GM18951 (cell line): ENCODE measurements around the gene SLC22A7.
"Not testable (repeated sequence)": the region's sequence is repeated elsewhere in the genome, so short reads cannot be mapped to it uniquely, and the experiment has no call there.

Source experiments
- POLR2A ChIP-seq: IDR thresholded peaks from 4 replicates; pipeline ENCODE4 v1.6.1; 2011; ENCODE audit warnings: mild to moderate bottlenecking; ENCODE audit not compliant: insufficient read length, insufficient read depth; ENCODE audit errors: extremely low read depth
- in situ Hi-C: fragments of 300-500 bp; cut with MboI; formaldehyde crosslinking; loops from one replicate; pipeline ENCODE4 v1.12.0; 2022; ENCODE audit warnings: low sequenced_read_pairs, mixed read lengths, inconsistent platforms; ENCODE audit not compliant: unreplicated experiment

The SLC22A7 gene

DNA sequence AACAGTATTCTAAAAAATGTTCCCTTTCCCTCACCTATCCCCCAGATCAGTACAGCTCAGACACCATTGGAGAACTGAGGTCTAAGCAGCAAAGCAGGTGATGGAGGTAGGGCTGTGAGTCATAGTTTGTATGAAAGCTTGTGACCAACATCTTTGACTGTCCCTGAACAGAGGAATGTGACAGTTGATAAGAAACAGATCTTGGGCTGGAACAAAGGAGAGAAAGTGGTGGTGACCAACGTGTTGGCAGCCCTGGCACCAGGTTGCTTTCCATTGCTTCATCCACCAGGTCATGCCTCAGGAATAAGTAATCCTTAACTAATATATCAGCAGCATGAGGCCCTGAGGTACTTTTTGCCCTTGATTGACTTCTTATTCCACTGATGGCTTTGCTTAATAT is 30.5 kb downstream of the SLC22A7 start:
- TF ChIP-seq POLR2A, result no peak
- in situ Hi-C loops, result no loop called here

GRCh38 chr6:43331470-43331869 is 33.4 kb downstream of the SLC22A7 start:
- in situ Hi-C loops, result no loop called here
- TF ChIP-seq POLR2A, result no peak

DNA sequence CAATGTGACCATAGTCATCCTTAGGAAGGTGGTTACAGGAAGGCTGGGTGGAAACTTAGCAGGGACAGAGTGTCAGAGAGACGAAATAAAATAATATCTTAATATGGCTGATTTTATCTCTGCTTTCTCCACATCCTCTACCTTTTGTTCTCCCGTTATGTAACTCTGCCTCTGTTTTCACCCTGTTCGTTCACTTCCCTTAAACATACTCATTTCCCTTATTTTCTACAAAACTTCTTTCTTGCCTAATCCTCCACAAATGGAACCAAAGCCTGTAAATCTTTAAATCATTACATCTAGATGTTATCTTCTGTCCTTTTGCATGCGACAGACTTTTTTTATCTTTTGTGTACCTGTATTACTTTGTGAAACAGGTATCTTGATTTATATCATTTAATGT is 33.8 kb downstream of the SLC22A7 start:
- TF ChIP-seq POLR2A, result no peak
- in situ Hi-C loops, result no loop called here

DNA sequence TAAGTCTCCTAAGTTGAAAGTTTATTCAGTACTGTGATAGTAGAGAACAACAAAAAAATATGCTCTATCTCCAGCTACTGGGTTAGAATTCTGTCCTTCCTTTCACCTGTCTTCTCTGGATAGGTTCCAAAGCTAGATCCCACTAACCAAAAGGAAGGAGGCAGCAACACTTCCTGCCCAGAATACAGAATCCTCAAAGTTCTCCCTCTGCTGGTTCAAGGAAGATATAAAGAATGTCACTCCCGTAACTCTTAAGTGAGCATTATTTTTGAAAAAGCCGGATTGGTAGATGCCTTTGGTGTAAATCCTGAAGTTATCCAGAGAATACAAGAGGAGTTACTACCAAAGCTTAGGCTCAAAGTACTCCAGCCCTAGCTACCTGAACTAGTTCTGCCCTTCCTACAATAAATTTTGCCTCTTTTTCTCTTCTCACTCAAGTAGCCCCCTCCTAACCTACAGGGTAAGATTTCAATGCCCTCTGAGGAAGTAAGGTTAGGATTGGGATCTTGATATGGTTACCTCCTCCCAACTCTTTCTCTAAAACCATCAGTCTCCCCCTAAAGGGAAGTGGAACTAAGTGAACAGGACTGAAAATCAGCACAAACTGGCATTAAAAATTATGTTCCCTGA is 36.5 kb downstream of the SLC22A7 start:
- in situ Hi-C loops, result no loop called here
- TF ChIP-seq POLR2A, result no peak

DNA sequence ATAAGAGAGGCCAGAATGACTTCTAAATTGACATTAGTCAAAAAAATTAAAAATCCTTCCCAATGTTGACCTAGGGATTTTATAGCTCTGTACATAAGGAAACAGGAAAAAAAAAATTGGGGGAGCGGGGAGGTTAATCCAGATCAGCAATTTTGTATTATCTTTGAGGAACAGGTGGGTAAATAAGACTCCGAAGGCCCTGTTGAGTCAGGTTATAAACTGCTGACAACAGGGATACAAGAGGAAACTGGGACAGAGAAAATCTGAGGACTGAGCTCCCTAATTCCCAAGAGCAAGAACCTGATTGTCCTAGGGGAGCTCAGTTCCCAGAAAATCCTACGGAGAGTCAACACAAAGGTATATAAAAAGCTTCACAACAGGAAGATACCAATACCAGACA is 37.4 kb downstream of the SLC22A7 start:
- in situ Hi-C loops, result no loop called here
- no peak for TF ChIP-seq POLR2A

- TF ChIP-seq POLR2A, result no peak
- in situ Hi-C loops, result no loop called here
Measured at GRCh38 chr6:43336382-43336781, 38.3 kb downstream of the SLC22A7 start.

- peak; percentile 37 for TF ChIP-seq POLR2A
- in situ Hi-C loops, result no loop called here
Measured at GRCh38 chr6:43338243-43338642, 40.2 kb downstream of the SLC22A7 start.

DNA sequence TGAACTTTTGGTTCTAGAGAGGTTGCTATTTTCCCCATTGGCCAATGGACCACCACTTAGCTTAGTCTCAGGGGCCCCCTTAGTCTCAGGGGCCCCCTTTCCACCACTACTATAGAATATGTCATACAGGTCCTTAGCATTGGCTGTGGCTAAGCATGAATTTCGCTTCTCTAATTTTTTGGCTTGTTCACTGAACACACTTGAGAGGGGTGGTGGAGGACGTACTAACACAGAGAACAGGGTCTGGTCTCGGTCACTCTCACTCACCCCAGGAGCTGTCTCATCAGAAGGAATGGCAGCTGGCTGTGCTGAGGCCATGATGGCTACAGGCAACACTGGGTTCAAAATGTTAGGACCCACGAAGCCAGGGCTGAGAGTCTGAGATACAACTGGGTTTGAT is 41.1 kb downstream of the SLC22A7 start:
- TF ChIP-seq POLR2A, result no peak

GRCh38 chr6:43346243-43346642 is 48.2 kb downstream of the SLC22A7 start:
- in situ Hi-C loops, result not testable (repeated sequence)

More for the DNA sequence above, 41.1 kb downstream of the SLC22A7 start:
- in situ Hi-C loops, result no loop called here

GRCh38 chr6:43347021-43347420 is 49.0 kb downstream of the SLC22A7 start:
- TF ChIP-seq POLR2A, result no peak
- in situ Hi-C loops, result no loop called here

DNA sequence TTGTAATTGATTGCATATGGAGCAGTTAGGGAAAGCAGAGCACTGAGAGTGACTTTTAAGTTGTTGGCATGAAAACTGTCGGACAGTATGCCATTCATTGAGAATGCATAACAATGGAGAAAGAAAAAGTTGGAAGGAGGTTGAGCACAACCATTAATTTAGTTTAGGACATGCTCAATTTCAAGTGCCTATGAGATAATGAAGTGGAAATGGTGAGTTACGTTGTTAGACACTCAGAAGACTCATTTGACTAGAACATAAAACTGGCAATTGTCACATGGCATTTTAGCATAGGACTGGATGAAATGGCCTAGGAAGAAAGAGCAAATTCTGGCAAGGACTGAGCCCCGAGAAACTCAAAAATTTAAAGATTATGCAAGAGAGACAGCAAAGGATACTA is 49.4 kb downstream of the SLC22A7 start:
- no peak for TF ChIP-seq POLR2A
- in situ Hi-C loops, result no loop called here

DNA sequence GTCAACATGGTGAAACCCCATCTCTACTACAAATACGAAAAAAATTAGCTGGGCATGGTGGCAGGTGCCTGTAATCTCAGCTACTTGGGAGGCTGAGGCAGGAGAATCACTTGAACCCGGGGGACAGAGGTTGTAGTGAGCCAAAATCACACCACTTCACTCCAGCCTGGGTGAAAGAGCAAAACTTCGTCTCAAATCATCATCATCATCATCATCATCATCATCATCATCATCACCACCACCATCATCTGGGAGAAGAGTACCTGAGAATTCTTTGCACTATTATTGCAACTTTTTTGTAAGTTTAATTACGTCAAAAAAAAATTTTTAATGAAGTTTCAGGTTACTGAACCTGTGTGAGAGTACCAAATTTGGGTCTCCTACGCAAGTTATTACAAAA is 53.9 kb downstream of the SLC22A7 start:
- in situ Hi-C loops, result not testable (repeated sequence)
